Measurements from ENCODE around the gene CTRB1.
A peak's percentile ranks its signal among the peaks of the same experiment; 100 is the strongest.
"Not testable (repeated sequence)": the region's sequence is repeated elsewhere in the genome, so short reads cannot be mapped to it uniquely, and the experiment has no call there.

CTRB1 gene

DNA sequence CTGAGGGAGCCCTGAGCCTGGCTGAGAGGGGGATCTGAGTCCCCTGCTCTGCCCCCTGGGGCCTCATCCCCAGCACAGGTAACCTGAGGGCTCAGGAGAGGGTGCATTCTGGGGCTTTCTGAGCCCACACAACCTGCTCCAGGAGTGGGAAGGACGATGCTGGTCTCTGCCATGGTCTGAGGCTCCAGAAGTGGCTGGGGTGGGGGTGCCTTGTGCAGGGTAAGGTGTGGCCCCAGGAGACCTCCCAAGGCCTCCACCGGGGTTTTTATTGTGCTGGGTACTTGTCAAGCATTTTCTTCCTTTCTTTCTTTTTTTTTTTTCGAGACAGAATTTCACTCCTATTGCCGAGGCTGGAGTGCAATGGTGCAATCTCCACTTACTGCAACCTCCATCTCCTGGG is 300 bp downstream of the CTRB1 start:
- Histone ChIP-seq H3K4me2 (ENCODE audit: low read length) (no peak overlapping the region), H3K9me3 (ENCODE audit: low read length) (no peaks in the 10 kb centered on the region), H3K36me3 (ENCODE audit: insufficient read depth, low read length) (no peaks in the 10 kb centered on the region; the same call in 1 of the 2 replicates), H3K9ac (ENCODE audit: low read length) (no peak overlapping the region), H2AFZ (ENCODE audit: low read length) (no peak overlapping the region), H3F3A (ENCODE audit: insufficient read depth, low read length) (no peaks in the 10 kb centered on the region), H3K9me2 (ENCODE audit: low read depth, low read length) (no peaks in the 10 kb centered on the region), H4K20me1 (ENCODE audit: insufficient read depth, low read length) (no peaks in the 10 kb centered on the region), H3K79me2 (ENCODE audit: insufficient read depth, low read length) (no peaks in the 10 kb centered on the region), H3K4me1 (ENCODE audit: insufficient read depth, low read length, severe bottlenecking) (peaks cover 14% of the 10 kb centered on the region), H3K27me3 (ENCODE audit: insufficient read depth, low read length) (no peaks in the 10 kb centered on the region), H3K27ac (ENCODE audit: low read depth, low read length, poor library complexity, severe bottlenecking) (no peak overlapping the region), H3K4me3 (ENCODE audit: low read depth, low read length, poor library complexity, severe bottlenecking) (no peak overlapping the region)
- TF ChIP-seq, protein P1, sequence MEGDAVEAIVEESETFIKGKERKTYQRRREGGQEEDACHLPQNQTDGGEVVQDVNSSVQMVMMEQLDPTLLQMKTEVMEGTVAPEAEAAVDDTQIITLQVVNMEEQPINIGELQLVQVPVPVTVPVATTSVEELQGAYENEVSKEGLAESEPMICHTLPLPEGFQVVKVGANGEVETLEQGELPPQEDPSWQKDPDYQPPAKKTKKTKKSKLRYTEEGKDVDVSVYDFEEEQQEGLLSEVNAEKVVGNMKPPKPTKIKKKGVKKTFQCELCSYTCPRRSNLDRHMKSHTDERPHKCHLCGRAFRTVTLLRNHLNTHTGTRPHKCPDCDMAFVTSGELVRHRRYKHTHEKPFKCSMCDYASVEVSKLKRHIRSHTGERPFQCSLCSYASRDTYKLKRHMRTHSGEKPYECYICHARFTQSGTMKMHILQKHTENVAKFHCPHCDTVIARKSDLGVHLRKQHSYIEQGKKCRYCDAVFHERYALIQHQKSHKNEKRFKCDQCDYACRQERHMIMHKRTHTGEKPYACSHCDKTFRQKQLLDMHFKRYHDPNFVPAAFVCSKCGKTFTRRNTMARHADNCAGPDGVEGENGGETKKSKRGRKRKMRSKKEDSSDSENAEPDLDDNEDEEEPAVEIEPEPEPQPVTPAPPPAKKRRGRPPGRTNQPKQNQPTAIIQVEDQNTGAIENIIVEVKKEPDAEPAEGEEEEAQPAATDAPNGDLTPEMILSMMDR (IDR thresholded peaks at IDR 0.05; ENCODE audit: low read length), result no peak
- no peak for TF ChIP-seq EZH2 (IDR thresholded peaks at IDR 0.05; ENCODE audit: borderline replicate concordance, low read length)

DNA sequence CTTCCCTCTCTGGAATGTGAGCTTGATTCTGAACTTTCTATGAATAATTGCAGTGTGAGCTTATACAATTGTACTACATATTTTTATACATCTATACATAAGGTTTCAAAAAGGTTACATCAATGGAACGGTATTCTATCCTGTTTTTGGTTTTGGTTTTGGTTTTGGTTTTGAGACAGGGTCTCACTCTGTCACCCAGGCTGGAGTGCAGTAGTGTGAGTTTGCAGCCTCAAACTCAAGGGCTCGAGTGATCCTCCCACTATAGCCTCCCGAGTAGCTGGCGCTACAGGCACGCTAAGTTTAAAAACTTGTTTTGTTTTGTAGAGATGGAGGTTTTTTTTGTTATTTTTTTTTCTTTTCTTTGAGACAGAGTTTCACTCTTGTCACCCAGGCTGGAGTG is 1.1 kb downstream of the CTRB1 start:
- Histone ChIP-seq H3K79me2 (ENCODE audit: insufficient read depth, low read length) (no peaks in the 10 kb centered on the region), H3K4me1 (ENCODE audit: insufficient read depth, low read length, severe bottlenecking) (peaks cover 14% of the 10 kb centered on the region), H3F3A (ENCODE audit: insufficient read depth, low read length) (no peaks in the 10 kb centered on the region), H3K9me3 (ENCODE audit: low read length) (no peaks in the 10 kb centered on the region), H3K9me2 (ENCODE audit: low read depth, low read length) (no peaks in the 10 kb centered on the region), H3K9ac (ENCODE audit: low read length) (no peak overlapping the region), H4K20me1 (ENCODE audit: insufficient read depth, low read length) (no peaks in the 10 kb centered on the region), H3K36me3 (ENCODE audit: insufficient read depth, low read length) (no peaks in the 10 kb centered on the region; the same call in 1 of the 2 replicates), H2AFZ (ENCODE audit: low read length) (no peak overlapping the region), H3K27ac (ENCODE audit: low read depth, low read length, poor library complexity, severe bottlenecking) (no peak overlapping the region), H3K4me3 (ENCODE audit: low read depth, low read length, poor library complexity, severe bottlenecking) (no peak overlapping the region), H3K27me3 (ENCODE audit: insufficient read depth, low read length) (no peaks in the 10 kb centered on the region), H3K4me2 (ENCODE audit: low read length) (peak overlapping the region; percentile 37; the same call in 1 of the 2 replicates)
- TF ChIP-seq EZH2 (IDR thresholded peaks at IDR 0.05; ENCODE audit: borderline replicate concordance, low read length), result no peak
- TF ChIP-seq, protein P1 (IDR thresholded peaks at IDR 0.05; ENCODE audit: low read length), result no peak

DNA sequence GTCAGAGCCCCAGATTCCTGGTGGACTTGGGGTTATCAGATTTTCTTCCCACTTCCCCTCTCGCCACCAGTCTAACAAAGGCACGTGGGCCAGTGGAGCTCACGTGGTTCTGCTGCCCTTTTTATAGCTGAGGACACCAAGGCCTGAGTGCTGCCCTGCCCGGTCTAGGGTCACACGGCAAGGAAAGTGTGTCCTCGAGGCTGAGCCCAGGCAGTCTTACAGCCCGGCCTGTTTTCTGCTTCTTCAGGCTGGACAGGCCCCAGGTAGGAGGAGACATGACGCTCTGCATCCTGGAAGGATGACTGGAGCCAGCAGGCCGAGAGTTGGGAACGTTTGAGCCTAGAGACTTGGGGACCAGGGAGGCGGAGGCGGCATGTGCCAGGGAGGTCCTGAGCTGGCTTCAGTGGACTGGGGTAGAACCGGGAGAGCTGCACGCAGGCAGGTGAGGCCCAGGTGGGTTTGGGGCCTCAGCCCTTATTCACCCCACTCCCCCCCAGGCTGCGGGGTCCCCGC is 3.5 kb downstream of the CTRB1 start:
- Histone ChIP-seq H3K36me3 (ENCODE audit: insufficient read depth, low read length) (no peaks in the 10 kb centered on the region), H4K20me1 (ENCODE audit: insufficient read depth, low read length) (no peaks in the 10 kb centered on the region), H3K9ac (ENCODE audit: low read length) (no peak overlapping the region), H2AFZ (ENCODE audit: low read length) (no peak overlapping the region), H3K27me3 (ENCODE audit: insufficient read depth, low read length) (no peaks in the 10 kb centered on the region), H3K4me3 (ENCODE audit: low read depth, low read length, poor library complexity, severe bottlenecking) (no peak overlapping the region), H3K79me2 (ENCODE audit: insufficient read depth, low read length) (no peaks in the 10 kb centered on the region), H3K9me2 (ENCODE audit: low read depth, low read length) (no peaks in the 10 kb centered on the region), H3K4me2 (ENCODE audit: low read length) (no peak overlapping the region), H3K4me1 (ENCODE audit: insufficient read depth, low read length, severe bottlenecking) (peaks cover 14% of the 10 kb centered on the region), H3F3A (ENCODE audit: insufficient read depth, low read length) (no peaks in the 10 kb centered on the region), H3K9me3 (ENCODE audit: low read length) (no peaks in the 10 kb centered on the region), H3K27ac (ENCODE audit: low read depth, low read length, poor library complexity, severe bottlenecking) (no peak overlapping the region)
- TF ChIP-seq, protein P1 (IDR thresholded peaks at IDR 0.05; ENCODE audit: low read length), result no peak
- TF ChIP-seq EZH2 (IDR thresholded peaks at IDR 0.05; ENCODE audit: borderline replicate concordance, low read length), result no peak

DNA sequence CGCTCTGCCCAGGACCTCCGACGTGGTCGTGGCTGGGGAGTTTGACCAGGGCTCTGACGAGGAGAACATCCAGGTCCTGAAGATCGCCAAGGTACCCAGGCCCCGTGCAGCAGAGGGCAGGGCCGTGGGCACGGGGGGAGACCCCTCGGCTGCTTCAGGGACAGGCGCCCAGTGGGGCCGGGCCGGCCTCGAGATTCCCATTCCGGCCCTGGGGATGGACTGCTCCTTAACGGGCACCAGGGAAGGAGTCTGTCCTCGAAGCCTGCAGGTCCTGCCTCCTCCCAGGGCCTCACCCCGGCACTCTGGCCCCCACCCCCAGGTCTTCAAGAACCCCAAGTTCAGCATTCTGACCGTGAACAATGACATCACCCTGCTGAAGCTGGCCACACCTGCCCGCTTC is 4.3 kb downstream of the CTRB1 start:
- H2AFZ ChIP-seq (ENCODE audit: low read length); H3K9ac ChIP-seq (ENCODE audit: low read length): not testable (repeated sequence)

More for the DNA sequence above, 4.3 kb downstream of the CTRB1 start:
- H3K27ac ChIP-seq (ENCODE audit: low read depth, low read length, poor library complexity, severe bottlenecking); H3K36me3 ChIP-seq (ENCODE audit: insufficient read depth, low read length); H3K9me3 ChIP-seq (ENCODE audit: low read length); H4K20me1 ChIP-seq (ENCODE audit: insufficient read depth, low read length); H3K4me3 ChIP-seq (ENCODE audit: low read depth, low read length, poor library complexity, severe bottlenecking); H3K27me3 ChIP-seq (ENCODE audit: insufficient read depth, low read length); H3K4me2 ChIP-seq (ENCODE audit: low read length); H3K9me2 ChIP-seq (ENCODE audit: low read depth, low read length); H3K79me2 ChIP-seq (ENCODE audit: insufficient read depth, low read length); H3F3A ChIP-seq (ENCODE audit: insufficient read depth, low read length): not testable (repeated sequence)
- peaks cover 14% of the 10 kb centered on the region for H3K4me1 ChIP-seq (ENCODE audit: insufficient read depth, low read length, severe bottlenecking)
